ENCODE measurements around the gene ITGA1.

GRCh38 chr5:52977264-52977897, 189.7 kb downstream of the ITGA1 start:
- TF ChIP-seq, protein P1, sequence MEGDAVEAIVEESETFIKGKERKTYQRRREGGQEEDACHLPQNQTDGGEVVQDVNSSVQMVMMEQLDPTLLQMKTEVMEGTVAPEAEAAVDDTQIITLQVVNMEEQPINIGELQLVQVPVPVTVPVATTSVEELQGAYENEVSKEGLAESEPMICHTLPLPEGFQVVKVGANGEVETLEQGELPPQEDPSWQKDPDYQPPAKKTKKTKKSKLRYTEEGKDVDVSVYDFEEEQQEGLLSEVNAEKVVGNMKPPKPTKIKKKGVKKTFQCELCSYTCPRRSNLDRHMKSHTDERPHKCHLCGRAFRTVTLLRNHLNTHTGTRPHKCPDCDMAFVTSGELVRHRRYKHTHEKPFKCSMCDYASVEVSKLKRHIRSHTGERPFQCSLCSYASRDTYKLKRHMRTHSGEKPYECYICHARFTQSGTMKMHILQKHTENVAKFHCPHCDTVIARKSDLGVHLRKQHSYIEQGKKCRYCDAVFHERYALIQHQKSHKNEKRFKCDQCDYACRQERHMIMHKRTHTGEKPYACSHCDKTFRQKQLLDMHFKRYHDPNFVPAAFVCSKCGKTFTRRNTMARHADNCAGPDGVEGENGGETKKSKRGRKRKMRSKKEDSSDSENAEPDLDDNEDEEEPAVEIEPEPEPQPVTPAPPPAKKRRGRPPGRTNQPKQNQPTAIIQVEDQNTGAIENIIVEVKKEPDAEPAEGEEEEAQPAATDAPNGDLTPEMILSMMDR (tag by site-specific recombination; IDR thresholded peaks at IDR 0.05) = no peak
- TF ChIP-seq KLF17 (tag by site-specific recombination; IDR thresholded peaks at IDR 0.05) (no peak), ZNF558 (tag by site-specific recombination; IDR thresholded peaks at IDR 0.05) (no peak), ZNF140 (tag by site-specific recombination; IDR thresholded peaks at IDR 0.05) (no peak), ZBTB17 (tag by site-specific recombination; IDR thresholded peaks at IDR 0.05) (no peak), ZNF426 (tag by site-specific recombination; IDR thresholded peaks at IDR 0.05) (no peak), PBX3 (CRISPR knock-in tag; IDR thresholded peaks at IDR 0.05) (no peak), ZNF433 (tag by site-specific recombination; IDR thresholded peaks at IDR 0.05; ENCODE audit: low read depth) (no peak), PRDM1 (tag by site-specific recombination; IDR thresholded peaks at IDR 0.05) (no peak), REST (tag by site-specific recombination; IDR thresholded peaks at IDR 0.05) (no peak), ZNF626 (tag by site-specific recombination; IDR thresholded peaks at IDR 0.05) (no peak), KLF9 (tag by site-specific recombination; IDR thresholded peaks at IDR 0.05; ENCODE audit: low read depth) (no peak), ZNF350 (tag by site-specific recombination; IDR thresholded peaks at IDR 0.05) (no peak)
- TF ChIP-seq, protein P2, sequence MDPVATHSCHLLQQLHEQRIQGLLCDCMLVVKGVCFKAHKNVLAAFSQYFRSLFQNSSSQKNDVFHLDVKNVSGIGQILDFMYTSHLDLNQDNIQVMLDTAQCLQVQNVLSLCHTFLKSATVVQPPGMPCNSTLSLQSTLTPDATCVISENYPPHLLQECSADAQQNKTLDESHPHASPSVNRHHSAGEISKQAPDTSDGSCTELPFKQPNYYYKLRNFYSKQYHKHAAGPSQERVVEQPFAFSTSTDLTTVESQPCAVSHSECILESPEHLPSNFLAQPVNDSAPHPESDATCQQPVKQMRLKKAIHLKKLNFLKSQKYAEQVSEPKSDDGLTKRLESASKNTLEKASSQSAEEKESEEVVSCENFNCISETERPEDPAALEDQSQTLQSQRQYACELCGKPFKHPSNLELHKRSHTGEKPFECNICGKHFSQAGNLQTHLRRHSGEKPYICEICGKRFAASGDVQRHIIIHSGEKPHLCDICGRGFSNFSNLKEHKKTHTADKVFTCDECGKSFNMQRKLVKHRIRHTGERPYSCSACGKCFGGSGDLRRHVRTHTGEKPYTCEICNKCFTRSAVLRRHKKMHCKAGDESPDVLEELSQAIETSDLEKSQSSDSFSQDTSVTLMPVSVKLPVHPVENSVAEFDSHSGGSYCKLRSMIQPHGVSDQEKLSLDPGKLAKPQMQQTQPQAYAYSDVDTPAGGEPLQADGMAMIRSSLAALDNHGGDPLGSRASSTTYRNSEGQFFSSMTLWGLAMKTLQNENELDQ (tag by site-specific recombination; IDR thresholded peaks at IDR 0.05; ENCODE audit: low read depth) = no peak
